Muscle of leg (tissue), 11 donors: ENCODE data around the gene ALPK3. TPM values are rescaled to one million over a fixed set of nuclear protein-coding genes. Genes with fewer than 3 reads are reported as not detected.

Source experiments
- DNase-seq: peaks from one replicate; pipeline ENCODE4 v3.0.0; 2013
- H3K27ac ChIP-seq: one replicate; pipeline ENCODE4 v1.5.1; 2013; ENCODE audit warnings: mild to moderate bottlenecking, low read length, control low read depth
- H3K27me3 ChIP-seq: one replicate; pipeline ENCODE4 v1.6.1; 2013; ENCODE audit warnings: low read length; ENCODE audit not compliant: control insufficient read depth, insufficient read depth
- H3K36me3 ChIP-seq: one replicate; pipeline ENCODE4 v1.6.1; 2013; ENCODE audit warnings: low read length; ENCODE audit not compliant: control insufficient read depth, insufficient read depth
- H3K4me1 ChIP-seq: one replicate; pipeline ENCODE4 v1.6.1; 2013; ENCODE audit warnings: low read length; ENCODE audit not compliant: control insufficient read depth, insufficient read depth
- H3K4me3 ChIP-seq: one replicate; pipeline ENCODE4 v1.5.1; 2013; ENCODE audit warnings: low read length, control low read depth
- H3K9me3 ChIP-seq: replicated peaks from 2 replicates; pipeline ENCODE4 v1.6.1; 2013; ENCODE audit warnings: low read depth, low read length; ENCODE audit not compliant: control insufficient read depth
- WGBS: methylation state at CpG from one replicate; pipeline ENCODE4 v1.1.5; 2013; ENCODE audit warnings: missing lambda C conversion rate; ENCODE audit not compliant: insufficient coverage; 5-methylcytosine and 5-hydroxymethylcytosine counted together
- polyA plus RNA-seq, 8 donors: library from polyadenylated mRNA; unstranded; fragments of 120-200 nt; gene quantifications; one replicate each; pipeline versions ENCODE4 v1.2.1 to v1.2.3, GENCODE V29; 2013; ENCODE audit warnings: inconsistent platforms in 1 of 8, low replicate concordance in 1 of 8; ENCODE audit not compliant: insufficient read length in 8 of 8, insufficient read depth in 1 of 8
- total RNA-seq: library from RNA; stranded (reverse); fragments of 120-200 nt; gene quantifications from one replicate; pipeline ENCODE4 v1.2.4, GENCODE V29; 2013

ALPK3 gene
- total and polyA plus RNA-seq, 9 donors = 35.9 to 106 (median 69.5) TPM

DNA sequence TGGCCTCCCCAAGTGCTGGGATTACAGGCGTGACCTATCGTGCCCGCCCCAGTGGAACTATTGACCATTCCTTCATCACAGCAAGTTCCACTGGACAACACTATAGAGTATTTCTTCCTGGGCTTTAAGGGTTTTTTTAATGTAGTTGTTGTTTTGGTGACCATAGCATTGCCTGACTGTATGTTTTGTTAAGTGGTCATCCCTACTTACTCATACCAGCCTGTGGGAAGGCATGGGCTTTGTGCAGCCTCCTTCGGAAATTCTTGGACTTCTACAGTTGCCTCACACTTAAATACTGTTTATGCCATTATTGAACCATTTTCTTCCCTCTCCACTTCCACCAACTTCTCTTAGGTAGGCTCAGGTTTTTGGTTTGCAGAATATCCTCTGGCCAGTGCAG lies 19.9 kb upstream of the ALPK3 start:
- Histone ChIP-seq H3K36me3 (peaks cover 51% of the 10 kb centered on the region), H3K27ac (no peak overlapping the region)
- no CpG with 5 or more reads among the region's 4 CpGs for WGBS

DNA sequence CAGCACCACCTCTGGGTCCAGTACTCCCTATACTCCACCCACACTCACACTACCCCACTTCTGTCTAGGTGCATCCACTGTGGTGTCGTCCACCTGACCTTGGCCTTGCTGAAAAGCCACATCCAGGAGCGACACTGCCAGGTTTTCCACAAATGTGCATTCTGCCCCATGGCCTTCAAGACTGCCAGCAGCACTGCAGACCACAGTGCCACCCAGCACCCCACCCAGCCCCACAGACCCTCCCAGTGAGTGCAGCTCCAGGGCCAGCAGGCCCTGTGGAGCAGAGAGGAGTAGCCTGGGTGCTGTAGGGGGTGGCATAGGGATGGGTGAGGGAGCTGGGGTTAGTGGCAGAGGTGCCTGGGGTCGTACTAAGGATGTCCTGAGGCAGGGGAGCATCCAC lies 19.4 kb upstream of the ALPK3 start:
- peaks cover 56% of the 10 kb centered on the region for H3K36me3 ChIP-seq
- H3K4me3 ChIP-seq = no peak overlapping the region
- DNase-seq = no peak
- H3K27me3 ChIP-seq = no peaks in the 10 kb centered on the region
- no peaks in the 10 kb centered on the region for H3K9me3 ChIP-seq
- H3K27ac ChIP-seq = no peak overlapping the region
- 94% methylated on average over 2 of the region's 3 CpGs for WGBS
- no peaks in the 10 kb centered on the region for H3K4me1 ChIP-seq

More for the DNA sequence above, 19.9 kb upstream of the ALPK3 start:
- no peak for DNase-seq
- H3K27me3 ChIP-seq = no peaks in the 10 kb centered on the region
- no peaks in the 10 kb centered on the region for H3K4me1 ChIP-seq
- H3K9me3 ChIP-seq = no peaks in the 10 kb centered on the region
- H3K4me3 ChIP-seq = no peak overlapping the region

DNA sequence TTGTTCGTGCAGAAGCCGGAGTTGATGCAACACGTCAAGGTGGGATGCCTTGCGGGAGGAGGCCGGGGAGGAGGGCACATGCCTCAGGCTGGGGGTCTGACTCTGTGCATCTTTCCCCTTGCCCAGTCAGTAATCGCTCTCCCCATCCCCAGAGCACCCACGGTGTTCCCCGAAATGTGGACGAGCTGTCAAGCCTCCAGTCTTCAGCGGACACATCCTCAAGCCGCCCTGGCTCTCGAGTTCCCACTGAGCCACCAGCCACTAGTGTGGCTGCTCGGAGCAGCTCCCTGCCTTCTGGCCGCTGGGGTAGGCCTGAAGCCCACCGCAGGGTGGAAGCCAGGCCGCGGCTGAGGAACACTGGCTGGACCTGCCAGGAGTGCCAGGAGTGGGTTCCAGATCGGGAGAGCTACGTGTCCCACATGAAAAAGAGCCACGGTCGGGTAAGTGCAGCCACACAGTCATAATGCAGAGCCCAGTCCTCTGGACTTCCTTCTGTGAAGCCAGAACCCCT lies 18.7 kb upstream of the ALPK3 start:
- Histone ChIP-seq H3K9me3 (no peaks in the 10 kb centered on the region), H3K36me3 (peaks cover 62% of the 10 kb centered on the region), H3K4me3 (no peak overlapping the region), H3K27ac (no peak overlapping the region), H3K27me3 (no peaks in the 10 kb centered on the region), H3K4me1 (no peaks in the 10 kb centered on the region)
- WGBS = 95% methylated on average over 21 of the region's 21 CpGs
- DNase-seq = no peak

DNA sequence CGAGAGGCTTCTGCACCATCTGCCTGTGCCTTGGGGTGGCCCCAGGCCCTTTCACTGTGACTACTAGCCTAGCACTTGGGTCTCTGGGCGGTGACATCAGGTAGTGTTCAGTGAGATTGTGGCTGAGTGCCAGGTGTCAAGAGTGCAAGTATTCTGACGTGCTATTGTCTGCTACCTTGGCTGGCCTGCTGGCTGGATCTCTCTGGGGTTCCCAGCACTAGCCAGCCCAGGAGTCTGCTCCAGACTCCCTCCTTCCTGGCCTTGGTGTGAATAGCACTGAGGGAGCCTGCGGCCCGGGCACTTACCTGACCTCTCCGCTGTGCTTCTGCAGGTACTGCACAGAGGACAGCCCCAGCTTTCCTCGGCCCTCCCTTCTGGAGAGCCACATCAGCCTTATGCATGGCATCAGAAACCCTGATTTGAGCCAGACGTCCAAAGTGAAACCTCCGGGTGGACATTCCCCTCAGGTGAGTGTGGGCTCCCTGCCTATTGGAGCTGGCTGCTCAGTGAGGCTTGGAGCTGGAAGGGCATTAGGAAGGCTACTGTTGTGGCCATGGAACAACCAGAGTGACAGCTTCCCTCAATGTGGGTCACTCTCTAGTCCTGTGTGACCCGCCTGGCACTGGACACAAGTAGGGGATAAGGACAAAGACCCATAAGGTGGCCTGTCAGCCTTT lies 17.5 kb upstream of the ALPK3 start:
- Histone ChIP-seq H3K4me3 (no peak overlapping the region), H3K27me3 (no peaks in the 10 kb centered on the region), H3K27ac (no peak overlapping the region), H3K4me1 (no peaks in the 10 kb centered on the region), H3K9me3 (no peaks in the 10 kb centered on the region), H3K36me3 (peaks cover 73% of the 10 kb centered on the region)
- DNase-seq = no peak
- 92% methylated on average over 7 of the region's 10 CpGs for WGBS

DNA sequence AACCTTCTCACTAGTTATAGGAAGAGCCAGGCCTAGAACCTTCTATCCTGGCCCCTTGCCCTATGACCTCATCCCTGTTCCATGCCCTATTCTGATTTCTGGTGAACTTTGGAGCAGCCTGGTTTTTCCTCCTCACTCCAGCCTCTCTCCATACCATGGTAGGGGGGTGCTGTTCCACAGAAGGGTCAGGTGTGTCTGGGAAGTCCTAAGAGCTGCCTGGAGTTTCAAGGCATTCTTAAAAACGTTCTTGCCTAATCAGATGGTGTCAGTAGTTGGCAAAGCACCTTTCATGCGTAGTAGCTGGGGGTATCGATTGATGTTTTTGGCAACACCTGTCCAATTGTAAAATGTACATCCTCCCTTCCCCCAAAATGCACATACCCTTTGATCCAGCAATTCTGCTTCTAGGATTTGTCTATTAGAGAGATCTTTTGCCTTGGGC lies 16.8 kb upstream of the ALPK3 start:
- no peaks in the 10 kb centered on the region for H3K9me3 ChIP-seq
- DNase-seq = no peak
- no peak overlapping the region for H3K4me3 ChIP-seq
- no peaks in the 10 kb centered on the region for H3K27me3 ChIP-seq
- H3K27ac ChIP-seq = no peak overlapping the region
- peaks cover 79% of the 10 kb centered on the region for H3K36me3 ChIP-seq
- no peaks in the 10 kb centered on the region for H3K4me1 ChIP-seq
- WGBS = no CpG with 5 or more reads among the region's 3 CpGs

DNA sequence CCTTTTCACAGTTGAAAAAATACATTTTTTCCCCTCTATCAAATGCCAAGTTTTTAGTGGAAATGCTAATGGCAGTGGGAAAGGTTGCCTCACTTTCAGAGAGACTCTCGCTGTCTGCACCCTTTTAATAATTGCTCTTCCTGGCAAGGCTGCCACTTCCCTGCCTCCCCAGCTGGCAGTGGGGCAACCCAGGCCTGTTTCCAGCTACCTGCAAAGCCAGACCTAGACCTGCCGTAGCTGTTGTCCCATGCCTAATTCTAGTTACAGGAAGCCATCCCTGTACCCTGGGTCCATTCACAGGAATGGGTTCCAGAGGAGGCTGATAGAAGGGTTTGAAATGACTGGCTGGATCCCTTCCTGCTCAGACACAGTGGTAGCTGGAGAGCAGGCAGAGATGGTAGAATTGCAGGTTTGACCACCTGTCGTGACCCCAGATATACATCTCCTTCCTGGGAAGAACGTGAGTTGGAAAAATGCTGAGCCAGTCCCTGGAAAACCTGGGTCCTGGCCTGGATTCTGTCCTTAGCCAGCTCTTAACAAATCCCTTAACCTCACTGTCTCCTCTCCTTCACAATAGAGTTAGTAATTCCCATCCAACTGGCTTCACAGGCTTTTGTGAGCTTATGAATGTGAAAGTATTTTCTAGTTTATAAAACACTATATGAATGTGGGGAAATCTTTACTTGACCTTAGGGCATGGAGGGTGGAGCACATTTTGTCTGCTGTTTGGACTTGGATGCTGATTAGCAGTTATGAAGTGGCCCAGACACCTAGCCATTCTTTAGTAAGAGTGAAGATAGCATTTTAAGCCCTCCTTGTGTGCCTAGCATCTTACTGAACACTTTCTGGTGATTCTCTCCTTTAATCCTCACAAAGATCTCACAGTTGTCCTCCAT lies 12.9 kb upstream of the ALPK3 start:
- H3K9me3 ChIP-seq = no peaks in the 10 kb centered on the region
- no peak for DNase-seq
- H3K4me3 ChIP-seq = no peak overlapping the region
- no peaks in the 10 kb centered on the region for H3K4me1 ChIP-seq
- H3K27ac ChIP-seq = no peak overlapping the region
- WGBS = 67% methylated on average over 1 of the region's 4 CpGs
- H3K27me3 ChIP-seq = no peaks in the 10 kb centered on the region
- H3K36me3 ChIP-seq = peaks cover 59% of the 10 kb centered on the region

DNA sequence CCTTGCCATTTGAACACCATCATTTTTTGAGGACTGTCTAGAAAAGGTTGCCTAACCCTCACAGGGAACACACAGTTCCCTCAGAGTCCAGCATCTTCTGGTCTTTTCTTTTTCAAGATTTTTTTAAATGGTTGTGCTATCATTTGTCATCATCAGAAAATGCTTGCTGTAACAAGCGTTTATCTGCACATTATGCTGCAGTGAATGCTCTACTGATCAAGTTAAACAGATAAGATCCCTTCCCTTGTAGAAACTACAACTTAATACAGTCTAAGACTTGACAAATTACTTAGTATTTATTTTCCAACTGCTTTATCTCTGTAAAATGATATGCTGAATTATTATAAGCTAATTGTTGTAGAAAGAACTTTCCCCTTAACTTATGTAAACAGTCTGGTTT lies 11.9 kb upstream of the ALPK3 start:
- Histone ChIP-seq H3K27ac (no peak overlapping the region), H3K4me1 (peaks cover 7% of the 10 kb centered on the region), H3K4me3 (no peak overlapping the region), H3K27me3 (no peaks in the 10 kb centered on the region), H3K9me3 (no peaks in the 10 kb centered on the region), H3K36me3 (peaks cover 49% of the 10 kb centered on the region)
- DNase-seq = no peak
- WGBS = no CpG with 5 or more reads among the region's 1 CpG

DNA sequence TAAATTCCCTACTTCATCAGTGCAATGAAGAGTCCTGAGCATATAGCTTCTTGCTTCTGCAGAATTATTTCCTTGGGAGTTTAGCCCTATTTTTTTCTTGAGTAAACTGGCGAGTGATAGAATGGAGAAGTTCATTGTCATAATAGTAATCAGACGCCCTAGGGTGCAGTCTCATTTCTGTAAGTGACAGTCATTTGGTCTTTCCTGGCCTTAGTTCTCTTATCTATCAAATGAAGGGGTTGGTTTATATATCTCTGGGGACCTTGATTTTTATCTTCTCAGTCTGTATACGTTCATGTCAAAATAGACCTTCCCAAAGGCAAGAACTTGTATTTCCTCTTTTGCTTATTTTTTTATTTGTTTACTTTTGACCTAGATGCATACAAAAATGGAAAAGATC lies 9.9 kb upstream of the ALPK3 start:
- no peaks in the 10 kb centered on the region for H3K27me3 ChIP-seq
- H3K4me1 ChIP-seq = peaks cover 17% of the 10 kb centered on the region
- no CpG with 5 or more reads among the region's 3 CpGs for WGBS
- no peak overlapping the region for H3K27ac ChIP-seq
- peaks cover 36% of the 10 kb centered on the region for H3K36me3 ChIP-seq
- no peak overlapping the region for H3K4me3 ChIP-seq
- DNase-seq = no peak
- no peaks in the 10 kb centered on the region for H3K9me3 ChIP-seq

DNA sequence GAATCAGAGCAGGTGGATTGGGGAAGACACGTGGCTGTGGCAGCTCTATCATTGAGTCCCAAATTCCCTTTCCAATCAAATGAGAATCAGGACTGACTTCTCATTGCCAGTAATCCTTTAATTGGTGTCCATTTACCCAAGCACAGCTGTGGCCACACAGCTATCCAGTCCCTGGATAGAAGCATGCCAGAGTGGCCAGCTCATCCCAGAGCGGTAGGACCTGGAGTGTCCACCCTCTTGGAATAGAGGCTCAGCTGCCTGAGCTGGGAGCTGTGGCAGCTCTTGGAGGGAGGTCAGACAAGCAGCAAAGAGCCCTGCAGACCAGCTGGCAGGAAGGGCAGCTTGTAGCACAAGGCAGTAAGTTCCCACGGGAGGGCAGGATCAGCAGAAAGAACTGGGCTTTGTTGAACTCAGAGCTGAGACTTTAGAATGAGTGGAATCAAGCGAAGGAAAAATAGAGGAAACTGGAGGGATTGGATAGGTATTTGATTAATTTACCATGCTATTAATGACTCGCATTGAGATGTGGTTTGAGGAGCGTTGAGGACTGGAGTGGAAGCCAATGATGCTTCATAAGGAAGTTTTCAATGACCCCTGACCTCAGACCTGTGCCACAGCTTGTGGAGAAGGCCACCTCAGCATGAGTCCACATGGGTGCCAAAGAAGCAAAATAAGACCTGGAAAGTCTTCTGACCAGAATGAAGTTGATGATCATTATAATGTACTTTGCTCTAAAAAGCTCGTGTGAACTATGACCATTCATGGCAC lies 6.9 kb upstream of the ALPK3 start:
- Histone ChIP-seq H3K36me3 (peaks cover 8% of the 10 kb centered on the region), H3K27ac (peak overlapping the region; percentile 75), H3K4me3 (no peak overlapping the region), H3K4me1 (peaks cover 17% of the 10 kb centered on the region), H3K27me3 (no peaks in the 10 kb centered on the region), H3K9me3 (no peaks in the 10 kb centered on the region)
- 85% methylated on average over 7 of the region's 7 CpGs for WGBS
- peak; percentile 66 for DNase-seq

DNA sequence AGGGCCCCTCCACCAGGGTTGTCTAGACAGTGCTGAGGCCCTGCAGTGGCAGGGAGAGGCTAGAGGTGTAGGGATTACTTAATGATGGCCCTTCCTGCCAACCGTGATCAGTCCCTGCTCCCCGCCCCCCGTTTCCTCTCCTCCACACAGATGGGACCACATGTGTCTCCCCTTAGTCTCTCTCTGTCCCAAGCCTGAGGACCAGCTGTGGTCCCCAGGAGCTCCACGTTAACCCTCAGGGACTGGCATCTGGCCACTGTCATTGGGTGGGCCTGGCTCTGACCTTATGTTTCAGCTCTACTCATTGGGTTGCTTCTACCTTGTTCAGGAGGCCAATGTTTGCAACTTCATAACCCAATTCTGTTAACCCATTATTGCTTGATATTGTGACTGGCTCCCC lies 6.0 kb upstream of the ALPK3 start:
- no peaks in the 10 kb centered on the region for H3K27me3 ChIP-seq
- H3K36me3 ChIP-seq = peaks cover 8% of the 10 kb centered on the region
- no peak overlapping the region for H3K27ac ChIP-seq
- 79% methylated on average over 4 of the region's 4 CpGs for WGBS
- H3K9me3 ChIP-seq = no peaks in the 10 kb centered on the region
- no peak for DNase-seq
- no peak overlapping the region for H3K4me3 ChIP-seq
- peaks cover 17% of the 10 kb centered on the region for H3K4me1 ChIP-seq
